NCI-H2196 treated with DMSO at 0.1 percent for 48 hours (cell line): ENCODE results near the gene UBE2Q2.
A peak's percentile ranks its signal among the peaks of the same experiment; 100 is the strongest.
"Not testable (repeated sequence)": the region's sequence is repeated elsewhere in the genome, so short reads cannot be mapped to it uniquely, and the experiment has no call there.

Source experiments
- DNase-seq: peaks from one replicate; lab custom pipeline; 2025; ENCODE audit not compliant: unreplicated experiment; lab: John Stamatoyannopoulos, UW

UBE2Q2 gene

GRCh38 chr15:75842722-75843677, at the start of gene UBE2Q2:
UBE2Q2 (plus strand) TSS chr15:75843447; CDS start chr15:75843667, 220 bp downstream.
- peak; percentile 9 for DNase-seq

- no peak for DNase-seq
Measured at GRCh38 chr15:75796321-75796720, 46.9 kb upstream of the UBE2Q2 start.

GRCh38 chr15:75797146-75797545, 46.1 kb upstream of the UBE2Q2 start:
- DNase-seq = not testable (repeated sequence)

- no peak for DNase-seq
Measured at GRCh38 chr15:75799190-75799589, 44.1 kb upstream of the UBE2Q2 start.

- DNase-seq = not testable (repeated sequence)
Measured at GRCh38 chr15:75800409-75800808, 42.8 kb upstream of the UBE2Q2 start.

- DNase-seq = peak; percentile 36
Measured at GRCh38 chr15:75801859-75802593, 41.2 kb upstream of the UBE2Q2 start.

- not testable (repeated sequence) for DNase-seq
Measured at GRCh38 chr15:75807486-75807885, 35.8 kb upstream of the UBE2Q2 start.

- not testable (repeated sequence) for DNase-seq
Measured at GRCh38 chr15:75808009-75808408, 35.2 kb upstream of the UBE2Q2 start.

- DNase-seq = no peak
Measured at GRCh38 chr15:75808563-75808962, 34.7 kb upstream of the UBE2Q2 start.

- DNase-seq = peak; percentile 2
Measured at GRCh38 chr15:75809986-75810750, 33.1 kb upstream of the UBE2Q2 start.

- no peak for DNase-seq
Measured at GRCh38 chr15:75810874-75811498, 32.3 kb upstream of the UBE2Q2 start.

- no peak for DNase-seq
Measured at GRCh38 chr15:75811626-75812025, 31.6 kb upstream of the UBE2Q2 start.

- DNase-seq = no peak
Measured at GRCh38 chr15:75814794-75815193, 28.5 kb upstream of the UBE2Q2 start.

GRCh38 chr15:75815811-75816719, 27.2 kb upstream of the UBE2Q2 start:
- no peak for DNase-seq

- DNase-seq = no peak
Measured at GRCh38 chr15:75817138-75817935, 25.9 kb upstream of the UBE2Q2 start.

- no peak for DNase-seq
Measured at GRCh38 chr15:75820206-75820605, 23.0 kb upstream of the UBE2Q2 start.

GRCh38 chr15:75821786-75822345, 21.4 kb upstream of the UBE2Q2 start:
- no peak for DNase-seq

GRCh38 chr15:75822685-75823278, 20.5 kb upstream of the UBE2Q2 start:
- DNase-seq = no peak
